K562 (cell line): ENCODE measurements around the gene ECE2. TPM values are rescaled to one million over a fixed set of nuclear protein-coding genes. Genes with fewer than 3 reads are reported as not detected.

Source experiments
- CEBPB ChIP-seq: fragments of 450-650 bp; IDR thresholded peaks from 2 replicates; pipeline ENCODE4 v1.6.1; 2016; ENCODE audit warnings: missing genetic modification characterization, missing compliant biosample characterization
- ETV5 ChIP-seq: sonication (generic); formaldehyde crosslinking; IDR thresholded peaks from 2 replicates; pipeline ENCODE4 v1.4.0; 2020; ENCODE audit warnings: low read depth, mild to moderate bottlenecking, missing genetic modification reagents
- ETV6 ChIP-seq, 3 experiments: fragments of 150-350 bp in 1 of 3; sonication (generic) in 1 of 3; formaldehyde crosslinking in 1 of 3; IDR thresholded peaks; 2 replicates each; pipeline versions ENCODE4 v1.6.1 to v1.8.0; 2014 to 2022; ENCODE audit warnings: borderline replicate concordance in 2 of 3, low read depth in 2 of 3, antibody characterized with exemption in 1 of 3, low read length in 1 of 3, mild to moderate bottlenecking in 1 of 3, missing genetic modification reagents in 1 of 3
- HCFC1 ChIP-seq: IDR thresholded peaks from 2 replicates; pipeline ENCODE4 v1.6.1; 2012; ENCODE audit warnings: low read depth, low read length, improper control_type of control experiment
- HNRNPLL ChIP-seq: fragments of 200-400 bp; formaldehyde crosslinking; IDR thresholded peaks from 2 replicates; pipeline ENCODE4 v1.6.1; 2017; ENCODE audit warnings: low read length, low read depth, mild to moderate bottlenecking; ENCODE audit not compliant: poor library complexity, severe bottlenecking
- KDM5B ChIP-seq: fragments of 200-600 bp; sonication (generic); IDR thresholded peaks from 2 replicates; pipeline ENCODE4 v1.6.1; 2012; ENCODE audit warnings: low read depth, mild to moderate bottlenecking, moderate library complexity, low read length, control low read depth, inconsistent platforms; ENCODE audit not compliant: insufficient replicate concordance
- KLF13 ChIP-seq: fragments of 450-650 bp; IDR thresholded peaks from 2 replicates; pipeline ENCODE4 v1.6.1; 2016; ENCODE audit warnings: missing genetic modification characterization, low read depth, mild to moderate bottlenecking, missing compliant biosample characterization, moderate library complexity, borderline replicate concordance
- MEF2A ChIP-seq: IDR thresholded peaks from 2 replicates; pipeline ENCODE4 v1.6.1; 2011; ENCODE audit warnings: low read depth, mild to moderate bottlenecking, low read length, moderate library complexity; ENCODE audit not compliant: control insufficient read depth
- NCOA2 ChIP-seq, 2 experiments: fragments of 450-650 bp; IDR thresholded peaks; 2 replicates each; pipeline ENCODE4 v1.6.1; 2018; ENCODE audit warnings: mild to moderate bottlenecking in 2 of 2, moderate library complexity in 1 of 2; ENCODE audit not compliant: partially characterized antibody in 2 of 2
- NKRF ChIP-seq: fragments of 450-650 bp; IDR thresholded peaks from 2 replicates; pipeline ENCODE4 v1.6.1; 2016; ENCODE audit warnings: borderline replicate concordance
- PCBP2 ChIP-seq: fragments of 200-400 bp; formaldehyde crosslinking; IDR thresholded peaks from 2 replicates; pipeline ENCODE4 v1.6.1; 2018; ENCODE audit warnings: low read length, low read depth, mild to moderate bottlenecking, moderate library complexity; ENCODE audit not compliant: poor library complexity, severe bottlenecking
- RBM39 ChIP-seq: fragments of 200-400 bp; formaldehyde crosslinking; optimal IDR thresholded peaks from 2 replicates; pipeline ENCODE3; 2018; ENCODE audit warnings: low read depth, low read length
- SFPQ ChIP-seq: fragments of 200-400 bp; formaldehyde crosslinking; IDR thresholded peaks from 2 replicates; pipeline ENCODE4 v1.6.1; 2017; ENCODE audit warnings: mild to moderate bottlenecking, low read depth, low read length, moderate library complexity
- TBP ChIP-seq: optimal IDR thresholded peaks from 2 replicates; pipeline ENCODE3; 2011; ENCODE audit warnings: low read depth, low read length, improper control_type of control experiment
- TOE1 ChIP-seq, 2 experiments: fragments of 450-650 bp in 1 of 2; sonication (generic) in 1 of 2; formaldehyde crosslinking in 1 of 2; IDR thresholded peaks; 2 replicates each; pipeline versions ENCODE4 v1.7.1 to v1.8.0; 2016 to 2022; ENCODE audit warnings: borderline replicate concordance in 2 of 2, mild to moderate bottlenecking in 2 of 2, antibody characterized with exemption in 1 of 2, inconsistent platforms in 1 of 2, low read depth in 1 of 2, missing genetic modification reagents in 1 of 2, moderate library complexity in 1 of 2
- ZBTB33 ChIP-seq: sonication (generic); formaldehyde crosslinking; IDR thresholded peaks from 2 replicates; pipeline ENCODE4 v1.8.1; 2023; ENCODE audit warnings: mild to moderate bottlenecking, missing genetic modification reagents
- ZNF316 ChIP-seq: fragments of 450-650 bp; IDR thresholded peaks from 2 replicates; pipeline ENCODE4 v1.6.1; 2016
- ZNF347 ChIP-seq: fragments of 450-650 bp; formaldehyde crosslinking; IDR thresholded peaks from 2 replicates; pipeline ENCODE4 v1.4.0; 2020; ENCODE audit warnings: low read depth, mild to moderate bottlenecking, moderate library complexity
- ZNF583 ChIP-seq: fragments of 250-450 bp; sonication (Bioruptor Pico); IDR thresholded peaks from 2 replicates; pipeline ENCODE4 v1.4.0; 2020
- ZNF695 ChIP-seq: fragments of 450-650 bp; formaldehyde crosslinking; IDR thresholded peaks from 2 replicates; pipeline ENCODE4 v1.4.0; 2020; ENCODE audit warnings: mild to moderate bottlenecking, moderate library complexity
- polyA plus RNA-seq, 8 experiments: library from polyadenylated mRNA; depleted of rRNA in 4 of 8; stranded (reverse) in 5 of 8; unstranded in 3 of 8; fragments of >200 nt; fragmentation: Nextera tagmentation in 2 of 8; fragmentation: Illumina TruSeq in 1 of 8; extraction: Ambion mirVana in 2 of 8; extraction: Trizol in 1 of 8; gene quantifications; 2 replicates each; pipeline versions ENCODE4 v1.2.1 to v1.2.3, GENCODE V29; 2011 to 2014; ENCODE audit warnings: inconsistent platforms in 1 of 8, missing spikeins in 1 of 8
- total RNA-seq, 7 experiments: library from RNA; depleted of rRNA in 6 of 7; stranded (reverse); fragments of >200 nt in 6 of 7; fragmentation: Illumina TruSeq in 2 of 7; extraction: Trizol in 2 of 7; gene quantifications; 2 replicates each; pipeline versions ENCODE4 v1.2.1 to v1.2.3, GENCODE V29; 2011 to 2021; ENCODE audit warnings: low replicate concordance in 1 of 7

Gene ECE2
- total and polyA plus RNA-seq, 9 of the 15 experiments (the other 6 are each of a cell fraction or from before 2014, with no cell fraction given) = not detected

GRCh38 chr3:184249412-184250166 is 26.2 kb upstream of the ECE2 start, which contains the start of gene EEF1AKMT4 (continued):
- TF ChIP-seq ZNF347 (no peak), RBM39 (no peak), KLF13 (0 out of 2 replicates have a peak, but pooled peaks have one; percentile 31), HCFC1 (peak; percentile 70), KDM5B (peak; percentile 80), ZNF695 (no peak), CEBPB (tag) (peak; percentile 99), ZNF583 (no peak), ETV6 (IDR thresholded peaks at IDR 0.05; ENCODE audit: borderline replicate concordance in 1 of 2, low read depth in 2 of 2, low read length in 1 of 2) (no peak), ETV6 (CRISPR knock-in tag; IDR thresholded peaks at IDR 0.05; ENCODE audit: borderline replicate concordance) (no peak), NCOA2 (IDR thresholded peaks at IDR 0.05; ENCODE audit: partially characterized antibody in 2 of 2) (no peak), HNRNPLL (peak; percentile 94), TOE1 (IDR thresholded peaks at IDR 0.05; ENCODE audit: borderline replicate concordance) (no peak), TOE1 (CRISPR knock-in tag; IDR thresholded peaks at IDR 0.05; ENCODE audit: borderline replicate concordance, low read depth) (no peak), SFPQ (no peak), MEF2A (no peak), TBP (peak; percentile 88), ETV5 (CRISPR knock-in tag) (0 out of 2 replicates have a peak, but pooled peaks have one; percentile 8), ZBTB33 (CRISPR knock-in tag) (no peak), PCBP2 (no peak), NKRF (peak; percentile 91), ZNF316 (peak; percentile 48; the same call in 1 of the 2 replicates)
